A549 (cell line): ENCODE results near the gene DDX54. TPM values are rescaled to one million over a fixed set of nuclear protein-coding genes. Genes with fewer than 3 reads are reported as not detected.

Experiments used
- ATAC-seq, 2 experiments: fragments of 200-7000 bp in 1 of 2; fragments of >200 bp in 1 of 2; cut with Nextera tagmentation in 1 of 2; cut with Tn5 transposase in 1 of 2; 3 replicates each; pipeline versions ENCODE4 v1.8.0 to v1.9.1; 2018 to 2020; ENCODE audit warnings: mild to moderate bottlenecking in 1 of 2, moderate library complexity in 1 of 2
- CTCF ChIA-PET: fragments of 300-600 bp; sonication (Branson Sonifier 250); formaldehyde crosslinking; extraction: SDS; loops from one replicate; lab custom pipeline; 2021; ENCODE audit warnings: antibody characterized with exemption, inconsistent platforms; lab: Yijun Ruan, JAX
- POLR2A ChIA-PET: fragments of 350-600 bp; formaldehyde crosslinking; extraction: SDS; loops from one replicate; lab custom pipeline; 2021; ENCODE audit warnings: antibody characterized with exemption, inconsistent platforms; lab: Yijun Ruan, JAX
- DNase-seq, 2 experiments: peaks; one replicate each; pipeline versions ENCODE4 v3.0.0 to v3.0.0-alpha.2; 2011 to 2016; ENCODE audit warnings: low read depth in 1 of 2, low spot score in 1 of 2
- FAIRE-seq: peaks from 2 replicates; lab custom pipeline; 2011; peaks lifted over from hg19 to GRCh38; lab: Jason Lieb, UNC
- H3K27ac ChIP-seq, 2 experiments: fragments of >200 bp; sonication (Bioruptor Twin); formaldehyde crosslinking; 3 replicates each; pipeline ENCODE4 v1.5.1; 2016 to 2017
- H3K4me1 ChIP-seq: fragments of >200 bp; sonication (Bioruptor Twin); formaldehyde crosslinking; 3 replicates; pipeline ENCODE4 v1.6.1; 2016
- H3K4me2 ChIP-seq: fragments of >200 bp; sonication (Bioruptor Twin); formaldehyde crosslinking; 3 replicates; pipeline ENCODE4 v1.6.1; 2016
- H3K4me3 ChIP-seq: fragments of >200 bp; sonication (Bioruptor Twin); formaldehyde crosslinking; 3 replicates; pipeline ENCODE4 v1.5.1; 2016
- H3K9me3 ChIP-seq: fragments of >200 bp; sonication (Bioruptor Twin); formaldehyde crosslinking; 3 replicates; pipeline ENCODE4 v1.6.1; 2016
- CBX8 ChIP-seq: fragments of 200-600 bp; sonication (generic); IDR thresholded peaks from 2 replicates; pipeline ENCODE4 v1.6.1; 2016
- CHD4 ChIP-seq: fragments of 200-600 bp; sonication (generic); IDR thresholded peaks from 2 replicates; pipeline ENCODE4 v1.6.1; 2016; ENCODE audit warnings: antibody characterized with exemption, mild to moderate bottlenecking, borderline replicate concordance
- EHF ChIP-seq: fragments of 250-450 bp; sonication (Bioruptor Pico); IDR thresholded peaks from 2 replicates; pipeline ENCODE4 v1.5.0; 2020; ENCODE audit warnings: mild to moderate bottlenecking
- FOSB ChIP-seq: fragments of 250-450 bp; sonication (Bioruptor Pico); IDR thresholded peaks from 2 replicates; pipeline ENCODE4 v1.5.0; 2020; ENCODE audit warnings: mild to moderate bottlenecking, moderate library complexity
- FOXS1 ChIP-seq: fragments of 250-450 bp; sonication (Bioruptor Pico); IDR thresholded peaks from 2 replicates; pipeline ENCODE4 v1.5.0; 2020; ENCODE audit warnings: mild to moderate bottlenecking, moderate library complexity
- HEYL ChIP-seq: fragments of 250-450 bp; sonication (Bioruptor Pico); IDR thresholded peaks from 2 replicates; pipeline ENCODE4 v1.8.0; 2021; ENCODE audit warnings: mild to moderate bottlenecking, moderate library complexity
- HOXB13 ChIP-seq: fragments of 250-450 bp; sonication (Bioruptor Pico); IDR thresholded peaks from 2 replicates; pipeline ENCODE4 v1.5.0; 2020; ENCODE audit warnings: low read depth, mild to moderate bottlenecking, moderate library complexity
- HOXB5 ChIP-seq: fragments of 250-450 bp; sonication (Bioruptor Pico); IDR thresholded peaks from 2 replicates; pipeline ENCODE4 v1.5.0; 2020; ENCODE audit warnings: mild to moderate bottlenecking, moderate library complexity
- JUNB ChIP-seq: fragments of >200 bp; sonication (Bioruptor Twin); formaldehyde crosslinking; IDR thresholded peaks from 2 replicates; pipeline ENCODE4 v1.6.1; 2016
- NFE2L2 ChIP-seq: fragments of 150-350 bp; conservative IDR thresholded peaks from 2 replicates; pipeline ENCODE4 v1.6.1; 2014; ENCODE audit warnings: low read length
- NR3C1 ChIP-seq: fragments of >200 bp; sonication (Bioruptor Twin); formaldehyde crosslinking; IDR thresholded peaks from 3 replicates; pipeline ENCODE4 v1.6.1; 2017
- RAD21 ChIP-seq, 2 experiments: fragments of >200 bp in 1 of 2; sonication (Bioruptor Twin) in 1 of 2; formaldehyde crosslinking in 1 of 2; IDR thresholded peaks in 1 of 2; conservative IDR thresholded peaks in 1 of 2; 2 replicates in 1 of 2; 3 replicates in 1 of 2; pipeline ENCODE4 v1.6.1; 2012 to 2018; ENCODE audit warnings: inconsistent platforms in 1 of 2
- RCOR1 ChIP-seq: fragments of 150-350 bp; IDR thresholded peaks from 2 replicates; pipeline ENCODE4 v1.6.1; 2014; ENCODE audit warnings: antibody characterized with exemption, low read length, low read depth
- RFX5 ChIP-seq: fragments of 450-650 bp; IDR thresholded peaks from 2 replicates; pipeline ENCODE4 v1.7.1; 2014; ENCODE audit warnings: antibody characterized with exemption, mild to moderate bottlenecking, moderate library complexity
- RNF2 ChIP-seq: fragments of 200-600 bp; sonication (generic); IDR thresholded peaks from 2 replicates; pipeline ENCODE4 v1.6.1; 2016; ENCODE audit warnings: low read depth, mild to moderate bottlenecking, antibody characterized with exemption, moderate library complexity, borderline replicate concordance
- ZC3H11A ChIP-seq: fragments of 450-650 bp; IDR thresholded peaks from 2 replicates; pipeline ENCODE4 v1.6.1; 2014; ENCODE audit warnings: antibody characterized with exemption, mild to moderate bottlenecking
- ZNF302 ChIP-seq: fragments of 250-450 bp; sonication (Bioruptor Pico); IDR thresholded peaks from 2 replicates; pipeline ENCODE4 v1.9.0; 2021; ENCODE audit warnings: inconsistent platforms, mild to moderate bottlenecking, moderate library complexity
- ZSCAN20 ChIP-seq: fragments of 250-450 bp; sonication (Bioruptor Pico); IDR thresholded peaks from 2 replicates; pipeline ENCODE4 v1.8.0; 2022; ENCODE audit warnings: mild to moderate bottlenecking, moderate library complexity
- WGBS: methylation state at CpG from one replicate; pipeline ENCODE4 v1.1.6; 2017; ENCODE audit errors: missing lambda C conversion rate; 5-methylcytosine and 5-hydroxymethylcytosine counted together
- polyA plus RNA-seq, 4 experiments: library from polyadenylated mRNA; depleted of rRNA in 3 of 4; stranded (reverse); fragments of >200 nt; fragmentation: RNase III in 1 of 4; extraction: RNeasy Plus Mini Kit Qiagen cat#74134 plus additional on column Dnase treatment in 1 of 4; gene quantifications; 2 replicates in 3 of 4; 3 replicates in 1 of 4; pipeline ENCODE4 v1.2.3, GENCODE V29; 2011 to 2017
- TF ChIP-seq, protein P1 (sequence below): fragments of 250-450 bp; sonication (Bioruptor Pico); IDR thresholded peaks from 2 replicates; pipeline ENCODE4 v1.5.0; 2020; ENCODE audit warnings: low read depth, mild to moderate bottlenecking, moderate library complexity
- TF ChIP-seq, protein P2 (sequence below): fragments of 250-450 bp; sonication (Bioruptor Pico); IDR thresholded peaks from 2 replicates; pipeline ENCODE4 v1.5.0; 2021; ENCODE audit warnings: mild to moderate bottlenecking, moderate library complexity, borderline replicate concordance
- TF ChIP-seq, protein P3 (sequence below): fragments of 450-650 bp; IDR thresholded peaks from 2 replicates; pipeline ENCODE4 v1.6.1; 2014; ENCODE audit warnings: antibody characterized with exemption
- TF ChIP-seq, protein P4 (sequence below): IDR thresholded peaks from 2 replicates; pipeline ENCODE4 v1.6.1; 2012

The DDX54 gene
- polyA plus RNA-seq, 2 of the 4 experiments (the other 2 are of a cell fraction) = 62.4 to 64.5 TPM

DNA sequence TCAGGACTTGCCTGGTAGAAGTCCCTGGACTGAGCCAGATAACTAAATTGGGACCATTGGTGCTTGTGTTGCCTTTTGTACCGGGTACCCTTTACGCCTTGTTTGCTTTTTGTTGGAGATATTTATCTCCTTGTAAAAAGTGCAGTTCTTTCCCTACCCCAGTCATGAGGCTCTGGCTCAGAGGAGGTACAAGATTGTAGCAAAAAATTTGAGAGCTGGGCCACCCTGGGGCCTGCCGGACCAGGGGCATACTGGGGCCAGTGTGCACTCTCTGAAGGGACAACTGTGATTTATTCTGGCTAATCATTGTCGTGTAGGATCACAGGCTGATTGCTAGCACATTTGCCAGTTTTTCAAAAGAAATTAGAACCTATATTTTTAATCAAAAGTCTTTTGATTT lies 49.2 kb upstream of the DDX54 start:
- no peak for DNase-seq
- H3K27ac ChIP-seq = no peak overlapping the region
- no peak for ATAC-seq
- ChIA-PET POLR2A (no interaction called here), CTCF (interaction anchor here (1.1 to 2.6 kb wide), 2 partner anchors 16 to 37 kb away, joined by 6 to 7 read pairs; no protein-coding TSS in a partner anchor)
- 83% methylated on average over 4 of the region's 4 CpGs for WGBS
- FAIRE-seq = no peak
- H3K9me3 ChIP-seq = no peaks in the 10 kb centered on the region
- TF ChIP-seq, protein P1, sequence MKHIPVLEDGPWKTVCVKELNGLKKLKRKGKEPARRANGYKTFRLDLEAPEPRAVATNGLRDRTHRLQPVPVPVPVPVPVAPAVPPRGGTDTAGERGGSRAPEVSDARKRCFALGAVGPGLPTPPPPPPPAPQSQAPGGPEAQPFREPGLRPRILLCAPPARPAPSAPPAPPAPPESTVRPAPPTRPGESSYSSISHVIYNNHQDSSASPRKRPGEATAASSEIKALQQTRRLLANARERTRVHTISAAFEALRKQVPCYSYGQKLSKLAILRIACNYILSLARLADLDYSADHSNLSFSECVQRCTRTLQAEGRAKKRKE (CRISPR knock-in tag) = no peak
- TF ChIP-seq NR3C1 = no peak
- no peak for TF ChIP-seq ZSCAN20 (CRISPR knock-in tag)
- no peak for TF ChIP-seq RFX5
- no peak for TF ChIP-seq ZNF302 (CRISPR knock-in tag)
- TF ChIP-seq FOSB (CRISPR knock-in tag) = no peak
- no peak for TF ChIP-seq EHF (CRISPR knock-in tag)
- no peak for TF ChIP-seq ZC3H11A
- TF ChIP-seq, protein P2, sequence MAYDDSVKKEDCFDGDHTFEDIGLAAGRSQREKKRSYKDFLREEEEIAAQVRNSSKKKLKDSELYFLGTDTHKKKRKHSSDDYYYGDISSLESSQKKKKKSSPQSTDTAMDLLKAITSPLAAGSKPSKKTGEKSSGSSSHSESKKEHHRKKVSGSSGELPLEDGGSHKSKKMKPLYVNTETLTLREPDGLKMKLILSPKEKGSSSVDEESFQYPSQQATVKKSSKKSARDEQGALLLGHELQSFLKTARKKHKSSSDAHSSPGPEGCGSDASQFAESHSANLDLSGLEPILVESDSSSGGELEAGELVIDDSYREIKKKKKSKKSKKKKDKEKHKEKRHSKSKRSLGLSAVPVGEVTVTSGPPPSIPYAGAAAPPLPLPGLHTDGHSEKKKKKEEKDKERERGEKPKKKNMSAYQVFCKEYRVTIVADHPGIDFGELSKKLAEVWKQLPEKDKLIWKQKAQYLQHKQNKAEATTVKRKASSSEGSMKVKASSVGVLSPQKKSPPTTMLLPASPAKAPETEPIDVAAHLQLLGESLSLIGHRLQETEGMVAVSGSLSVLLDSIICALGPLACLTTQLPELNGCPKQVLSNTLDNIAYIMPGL = no peak
- TF ChIP-seq RCOR1 = no peak
- no peak for TF ChIP-seq HOXB5 (CRISPR knock-in tag)
- TF ChIP-seq RAD21 (conservative IDR thresholded peaks at IDR 0.05 in 1 of 2, IDR thresholded peaks at IDR 0.05 in 1 of 2) = no peak
- H3K4me3 ChIP-seq = no peak overlapping the region
- H3K4me2 ChIP-seq = no peak overlapping the region
- peaks cover 17% of the 10 kb centered on the region; the same call in 2 of the 3 replicates for H3K4me1 ChIP-seq

DNA sequence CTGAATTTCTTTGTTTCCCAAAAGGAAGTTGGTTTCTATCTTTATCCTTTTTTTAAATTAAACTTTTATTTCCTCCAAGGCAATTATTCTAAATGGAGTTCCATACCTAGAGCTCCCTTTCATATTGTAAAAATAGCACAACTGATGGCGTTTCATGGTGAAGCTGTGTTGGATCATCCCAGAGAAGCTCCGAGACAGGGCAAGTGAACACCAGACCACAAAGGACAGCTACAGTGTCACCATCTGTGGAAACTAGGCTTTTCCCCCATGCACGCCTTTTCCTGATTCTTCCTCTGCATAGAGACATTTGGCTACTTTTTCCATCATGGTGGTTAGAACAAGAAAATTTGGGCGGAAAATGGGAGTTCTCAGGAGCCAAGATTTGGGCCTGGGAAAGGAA lies 48.7 kb upstream of the DDX54 start:
- no peak overlapping the region for H3K4me3 ChIP-seq
- 94% methylated on average over 4 of the region's 4 CpGs for WGBS
- H3K4me2 ChIP-seq = no peak overlapping the region
- no peak for TF ChIP-seq HEYL (CRISPR knock-in tag)
- no peak for TF ChIP-seq FOXS1 (CRISPR knock-in tag)
- no peak for TF ChIP-seq EHF (CRISPR knock-in tag)
- no peak for TF ChIP-seq NFE2L2
- TF ChIP-seq, all 56 proteins: peak for 0
- ATAC-seq = no peak
- ChIA-PET CTCF (interaction anchor here (1.1 to 2.6 kb wide), 3 partner anchors 10 to 37 kb away, joined by 3 to 7 read pairs (median 6); no protein-coding TSS in a partner anchor), POLR2A (no interaction called here)
- DNase-seq = no peak
- FAIRE-seq = no peak
- Histone ChIP-seq H3K4me1 (peaks cover 17% of the 10 kb centered on the region; the same call in 2 of the 3 replicates), H3K9me3 (no peaks in the 10 kb centered on the region), H3K27ac (no peak overlapping the region)

DNA sequence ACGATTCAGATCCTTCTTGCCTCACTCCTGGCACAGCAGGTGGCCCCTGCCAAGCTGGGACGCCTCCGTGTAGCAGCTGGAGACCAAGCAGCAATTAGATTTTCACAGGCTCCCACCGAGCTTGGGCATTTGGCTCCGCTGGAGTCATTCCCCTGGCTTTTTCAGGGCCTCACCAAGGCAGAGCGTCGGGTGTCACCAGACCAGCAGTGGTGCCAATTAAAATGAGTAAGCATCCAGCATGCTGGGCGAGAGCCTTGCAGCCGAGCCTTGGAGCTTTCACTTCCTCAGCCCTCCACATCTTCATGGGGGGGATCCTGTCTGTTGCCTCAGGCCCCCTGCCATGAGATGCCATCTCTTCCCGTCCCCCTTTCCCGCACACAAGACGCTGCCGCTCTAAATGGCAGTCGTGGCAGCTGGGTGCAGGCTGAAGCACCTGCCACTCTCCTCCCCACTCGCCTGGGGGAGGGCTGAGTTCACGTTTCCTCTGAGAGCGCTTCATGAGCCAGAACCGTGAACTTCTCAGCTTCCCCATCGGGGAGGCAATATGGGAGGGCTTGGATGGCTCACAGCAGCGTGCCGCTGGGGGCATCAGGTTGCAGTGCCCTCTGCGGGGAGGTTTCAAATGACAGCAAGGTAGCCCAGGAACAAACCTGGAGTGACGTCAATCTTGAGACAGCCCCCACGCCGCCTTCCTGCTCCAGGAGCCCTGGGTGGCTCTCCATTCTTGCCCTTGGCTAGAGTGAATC lies 47.7 kb upstream of the DDX54 start:
- DNase-seq (no peak), ATAC-seq (no peak), FAIRE-seq (no peak)
- Histone ChIP-seq H3K4me1 (peaks cover 17% of the 10 kb centered on the region; the same call in 2 of the 3 replicates), H3K4me3 (no peak overlapping the region), H3K4me2 (no peak overlapping the region), H3K27ac (no peak overlapping the region), H3K9me3 (no peaks in the 10 kb centered on the region)
- TF ChIP-seq RNF2 (no peak), ZC3H11A (no peak), JUNB (no peak), CBX8 (no peak), ZNF302 (CRISPR knock-in tag) (no peak), CHD4 (no peak), HOXB13 (CRISPR knock-in tag) (no peak)
- TF ChIP-seq, protein P3, sequence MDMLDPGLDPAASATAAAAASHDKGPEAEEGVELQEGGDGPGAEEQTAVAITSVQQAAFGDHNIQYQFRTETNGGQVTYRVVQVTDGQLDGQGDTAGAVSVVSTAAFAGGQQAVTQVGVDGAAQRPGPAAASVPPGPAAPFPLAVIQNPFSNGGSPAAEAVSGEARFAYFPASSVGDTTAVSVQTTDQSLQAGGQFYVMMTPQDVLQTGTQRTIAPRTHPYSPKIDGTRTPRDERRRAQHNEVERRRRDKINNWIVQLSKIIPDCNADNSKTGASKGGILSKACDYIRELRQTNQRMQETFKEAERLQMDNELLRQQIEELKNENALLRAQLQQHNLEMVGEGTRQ = no peak
- TF ChIP-seq, protein P4, sequence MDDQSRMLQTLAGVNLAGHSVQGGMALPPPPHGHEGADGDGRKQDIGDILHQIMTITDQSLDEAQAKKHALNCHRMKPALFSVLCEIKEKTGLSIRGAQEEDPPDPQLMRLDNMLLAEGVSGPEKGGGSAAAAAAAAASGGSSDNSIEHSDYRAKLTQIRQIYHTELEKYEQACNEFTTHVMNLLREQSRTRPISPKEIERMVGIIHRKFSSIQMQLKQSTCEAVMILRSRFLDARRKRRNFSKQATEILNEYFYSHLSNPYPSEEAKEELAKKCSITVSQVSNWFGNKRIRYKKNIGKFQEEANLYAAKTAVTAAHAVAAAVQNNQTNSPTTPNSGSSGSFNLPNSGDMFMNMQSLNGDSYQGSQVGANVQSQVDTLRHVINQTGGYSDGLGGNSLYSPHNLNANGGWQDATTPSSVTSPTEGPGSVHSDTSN = no peak
- WGBS = 94% methylated on average over 25 of the region's 25 CpGs
- ChIA-PET CTCF (interaction anchor here (1.6 kb wide), 1 partner anchor 9 kb away, joined by 3 read pairs; no protein-coding TSS in a partner anchor), POLR2A (interaction anchor here (1.0 kb wide), 1 partner anchor 102 kb away, joined by 4 read pairs; the partner anchor contains the start of gene SLC8B1)
